ENCODE results near the gene RHOT2. TPM values are rescaled to one million over a fixed set of nuclear protein-coding genes. Genes with fewer than 3 reads are reported as not detected.

RHOT2 gene
- total and polyA plus RNA-seq, 2 donors (not counting 3 experiments of a cell fraction or from before 2014, with no cell fraction given), result 106 to 139 TPM

DNA sequence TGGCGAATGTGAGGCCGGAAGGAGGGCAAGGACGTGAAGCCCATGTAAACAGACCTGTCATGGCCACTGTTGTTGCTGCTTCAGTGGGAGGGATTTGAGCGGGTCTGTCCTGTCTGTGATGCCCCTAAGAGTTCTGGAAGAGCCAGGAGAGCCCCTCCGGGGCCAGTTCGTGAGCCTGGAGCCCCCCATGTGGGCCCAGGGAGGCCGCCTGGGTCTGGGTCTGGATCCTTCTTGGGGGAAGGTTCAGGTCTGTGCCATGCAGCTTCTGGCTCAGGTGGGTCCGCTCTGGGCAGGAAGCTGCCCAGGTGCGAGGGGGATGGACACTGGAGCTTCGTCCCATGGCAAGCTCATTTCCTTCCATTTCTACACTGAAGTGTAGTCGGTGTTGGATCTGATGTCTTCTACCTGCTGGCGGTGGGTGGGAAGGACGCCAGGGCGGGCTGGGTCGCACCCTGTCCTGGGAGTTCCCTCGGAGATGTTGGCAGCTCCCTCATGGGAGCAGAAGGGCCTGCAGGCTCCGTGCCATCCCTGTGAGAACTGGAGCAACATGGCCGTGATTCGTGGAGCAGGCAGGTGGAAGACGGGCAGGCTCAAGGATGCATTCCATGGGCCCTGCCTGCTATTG, 48.3 kb upstream of the RHOT2 start:
- no peak for FAIRE-seq
- TF ChIP-seq, protein P1, sequence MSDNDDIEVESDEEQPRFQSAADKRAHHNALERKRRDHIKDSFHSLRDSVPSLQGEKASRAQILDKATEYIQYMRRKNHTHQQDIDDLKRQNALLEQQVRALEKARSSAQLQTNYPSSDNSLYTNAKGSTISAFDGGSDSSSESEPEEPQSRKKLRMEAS (IDR thresholded peaks at IDR 0.05; ENCODE audit: insufficient read depth, insufficient read length), result no peak
- TF ChIP-seq POLR2A (IDR thresholded peaks at IDR 0.05; ENCODE audit: low read depth, low read length), result no peak
- no peak for TF ChIP-seq GATA2 (IDR thresholded peaks at IDR 0.05; ENCODE audit: insufficient read depth, insufficient read length, low read depth, low read length)
- no peak for TF ChIP-seq CTCF (IDR thresholded peaks at IDR 0.05; ENCODE audit: extremely low read depth in 1 of 2, insufficient read depth in 1 of 2, low read depth in 1 of 2, low read length in 2 of 2)
- TF ChIP-seq FOS (IDR thresholded peaks at IDR 0.05; ENCODE audit: borderline replicate concordance, insufficient read depth, low read length), result no peak
- TF ChIP-seq JUN (IDR thresholded peaks at IDR 0.05; ENCODE audit: borderline replicate concordance, insufficient read depth, insufficient read length, low read depth), result no peak
- no peak for TF ChIP-seq MYC (IDR thresholded peaks at IDR 0.05; ENCODE audit: low read depth, low read length)
- no peak for TF ChIP-seq EZH2 (IDR thresholded peaks at IDR 0.05; ENCODE audit: borderline replicate concordance, low read depth, low read length, severe bottlenecking)
- H3K79me2 ChIP-seq (ENCODE audit: control insufficient read depth, insufficient read depth, low read length), result no peaks in the 10 kb centered on the region
- no peak overlapping the region for H3K27ac ChIP-seq (ENCODE audit: insufficient read depth, low read depth, low read length)
- no peaks in the 10 kb centered on the region for H4K20me1 ChIP-seq (replicated peaks; ENCODE audit: control insufficient read depth, extremely low read depth, insufficient read depth, low read length)
- H3K4me1 ChIP-seq (ENCODE audit: control insufficient read depth, extremely low read depth, insufficient read depth, low read length), result no peaks in the 10 kb centered on the region
- H3K36me3 ChIP-seq (ENCODE audit: control insufficient read depth in 2 of 2, extremely low read depth in 1 of 2, insufficient read depth in 2 of 2, low read length in 2 of 2), result no peaks in the 10 kb centered on the region
- no peak overlapping the region for H2AFZ ChIP-seq (ENCODE audit: low read depth, low read length)
- CTCF ChIA-PET, result no interaction called here
- no TSS peak for BruUV-seq (replicated peaks)
- DNase-seq (ENCODE audit: low read depth, low spot score), result no peak
- no peak overlapping the region for H3K4me2 ChIP-seq (ENCODE audit: insufficient read depth, low read length)
- H3K9me1 ChIP-seq (replicated peaks; ENCODE audit: control insufficient read depth, extremely low read depth, insufficient read depth, low read length), result no peaks in the 10 kb centered on the region
- H3K9ac ChIP-seq (replicated peaks; ENCODE audit: extremely low read depth, insufficient read depth, low read length), result no peak overlapping the region
- intact Hi-C loops (cut with micrococcal nuclease) (no loop called here), dilution Hi-C loops (cut with MboI; ENCODE audit: extremely low pct_ligation_motif_present, low sequenced_read_pairs) (no loop called here)
- no peaks in the 10 kb centered on the region for H3K27me3 ChIP-seq (ENCODE audit: control insufficient read depth in 2 of 2, insufficient read depth in 2 of 2, low read length in 2 of 2)
- H3K4me3 ChIP-seq (replicated peaks in 1 of 3; ENCODE audit: insufficient read depth in 1 of 3, low read depth in 1 of 3, low read length in 3 of 3), result no peak overlapping the region
- no peaks in the 10 kb centered on the region for H3K9me3 ChIP-seq (replicated peaks; ENCODE audit: control insufficient read depth, insufficient read depth, low read length)
- POLR2A ChIA-PET, result no interaction called here

Measured in endothelial cell of umbilical vein (primary cell).